Body of pancreas (tissue), 4 donors: ENCODE data around the gene NRARP. TPM values are rescaled to one million over a fixed set of nuclear protein-coding genes. Genes with fewer than 3 reads are reported as not detected.

Experiments used
- ATAC-seq: fragments of 150-250 bp; one replicate; pipeline ENCODE4 v1.9.1; 2016
- DNase-seq, 4 donors: peaks; one replicate each; pipeline ENCODE4 v3.0.0-alpha.2; 2019
- H3K27ac ChIP-seq, 4 donors: fragments of 200-600 bp; sonication (generic); 1 replicate in 3 of 4; 2 replicates in 1 of 4; pipeline versions ENCODE4 v1.5.1 to v1.6.1; 2016 to 2019; ENCODE audit warnings: mild to moderate bottlenecking in 1 of 4, mixed read lengths in 1 of 4, moderate library complexity in 1 of 4
- H3K27me3 ChIP-seq, 2 donors: fragments of 200-600 bp; sonication (generic); one replicate each; pipeline ENCODE4 v1.6.0; 2016; ENCODE audit warnings: mild to moderate bottlenecking in 1 of 2
- H3K36me3 ChIP-seq, 2 donors: fragments of 200-600 bp; sonication (generic); replicated peaks in 1 of 2; 2 replicates each; pipeline ENCODE4 v1.5.1; 2016; ENCODE audit warnings: low read depth in 2 of 2; ENCODE audit not compliant: insufficient read depth in 1 of 2
- H3K4me1 ChIP-seq: fragments of 200-600 bp; sonication (generic); one replicate; pipeline ENCODE4 v1.6.0; 2016
- H3K4me3 ChIP-seq, 2 donors: fragments of 200-600 bp; sonication (generic); 1 replicate in 1 of 2; 2 replicates in 1 of 2; pipeline ENCODE4 v1.5.1; 2016 to 2019
- H3K9me3 ChIP-seq, 3 donors: fragments of 200-600 bp; sonication (generic); 1 replicate in 2 of 3; 2 replicates in 1 of 3; pipeline ENCODE4 v1.5.1; 2016
- POLR2A ChIP-seq, 3 donors: fragments of 450-650 bp; IDR thresholded peaks; one replicate each; pipeline ENCODE4 v1.6.1; 2016; ENCODE audit warnings: antibody characterized with exemption in 3 of 3, mild to moderate bottlenecking in 2 of 3
- WGBS, 2 donors: methylation state at CpG; one replicate each; pipeline ENCODE4 v1.1.5; 2017; 5-methylcytosine and 5-hydroxymethylcytosine counted together
- intact Hi-C: fragments of 100-400 bp; cut with DNase I; formaldehyde crosslinking; loops from one replicate; pipeline ENCODE4 v1.15.1; 2023
- total RNA-seq, 2 donors: library from RNA; depleted of rRNA; stranded (reverse); fragments of >200 nt; gene quantifications; one replicate each; pipeline ENCODE4 v1.1.0, GENCODE V29; 2016
- TF ChIP-seq, protein P1 (sequence below), 7 experiments: fragments of 450-650 bp in 4 of 7; fragments of 200-600 bp in 3 of 7; sonication (generic) in 3 of 7; IDR thresholded peaks; one replicate each; pipeline ENCODE4 v1.5.1; 2016 to 2019; ENCODE audit warnings: antibody characterized with exemption in 7 of 7

NRARP gene
- total RNA-seq, 2 donors from 2014 or later, result 18.4 to 24.4 TPM

DNA sequence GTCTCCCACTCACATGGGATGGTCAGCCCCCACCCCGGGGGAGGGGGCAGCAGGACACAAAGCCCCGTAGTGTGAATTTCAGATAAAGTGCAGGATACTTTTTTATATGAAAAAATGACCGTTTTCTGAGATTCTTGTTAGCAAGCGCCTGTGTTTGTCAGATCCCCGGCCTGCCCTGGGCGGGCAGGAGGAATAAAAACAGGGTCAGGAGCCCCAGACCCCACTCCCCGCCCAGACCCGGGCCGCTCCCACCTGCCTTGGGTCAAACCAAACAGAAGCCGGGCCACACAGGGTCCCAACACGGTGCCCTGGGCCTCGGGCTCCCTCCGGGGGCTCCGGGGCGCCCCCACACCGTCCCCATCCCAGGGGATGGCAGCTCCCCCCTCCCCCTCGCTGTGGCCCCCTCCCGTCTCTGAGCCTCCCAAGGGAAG, 13.5 kb upstream of the NRARP start:
- intact Hi-C loops, result loop anchor here (10.0 kb wide), 1 partner anchor 99 kb away; no protein-coding TSS in a partner anchor
- peaks cover 76% of the 10 kb centered on the region for H3K4me1 ChIP-seq
- 44 to 46% methylated on average over 10 of the region's 18 CpGs for WGBS, 2 donors

DNA sequence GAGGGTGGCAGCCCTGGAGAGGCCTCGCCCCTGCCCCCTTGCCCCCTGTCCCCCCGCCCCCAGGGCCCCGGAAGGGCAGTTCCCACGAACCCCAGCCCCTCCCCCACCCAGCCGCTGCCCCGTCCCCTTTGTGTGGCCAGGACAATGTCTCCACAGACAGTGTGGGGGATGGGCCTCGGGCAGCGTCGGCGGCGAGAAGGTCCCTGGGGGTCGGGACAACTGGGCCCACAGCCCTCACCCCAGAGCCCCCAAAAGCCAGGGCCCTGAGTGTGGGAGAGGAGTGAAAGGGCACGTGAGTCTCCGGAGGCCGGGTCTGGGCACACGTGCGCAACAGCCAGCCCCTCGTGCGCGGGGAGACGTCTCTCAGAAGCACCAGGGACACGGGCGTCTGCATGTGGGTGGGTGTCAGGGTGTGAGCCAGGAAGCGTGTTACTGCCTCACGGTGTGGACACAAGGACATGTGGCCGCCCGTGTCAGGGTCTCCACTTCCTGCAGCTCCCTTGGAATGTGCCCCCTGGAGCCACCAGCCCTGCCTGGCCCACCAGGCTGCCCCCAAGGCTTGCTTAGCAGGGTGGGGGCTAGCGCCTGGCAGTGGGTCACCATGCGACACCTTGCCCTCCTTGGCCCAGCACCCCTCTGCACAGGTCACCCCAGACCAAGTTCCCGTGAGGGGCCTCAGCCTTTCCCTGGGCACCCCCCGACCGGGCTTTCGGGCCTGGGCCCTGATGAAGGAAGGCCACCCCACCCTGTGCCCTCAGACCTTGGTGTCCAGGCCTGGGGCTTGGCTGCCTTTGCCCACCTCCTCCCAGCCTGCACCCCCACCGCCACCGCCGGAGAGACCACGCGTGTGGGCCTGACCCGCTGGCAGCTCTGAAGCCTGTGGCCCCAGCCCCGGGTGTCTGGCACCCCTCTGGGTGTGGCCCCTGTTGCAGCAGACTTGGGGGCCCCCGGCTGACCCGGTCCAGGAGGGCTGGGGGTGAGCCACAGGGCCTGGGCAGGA, 12.8 kb upstream of the NRARP start:
- H3K36me3 ChIP-seq, result no peaks in the 10 kb centered on the region
- H3K4me3 ChIP-seq, result no peak overlapping the region
- TF ChIP-seq, protein P1, sequence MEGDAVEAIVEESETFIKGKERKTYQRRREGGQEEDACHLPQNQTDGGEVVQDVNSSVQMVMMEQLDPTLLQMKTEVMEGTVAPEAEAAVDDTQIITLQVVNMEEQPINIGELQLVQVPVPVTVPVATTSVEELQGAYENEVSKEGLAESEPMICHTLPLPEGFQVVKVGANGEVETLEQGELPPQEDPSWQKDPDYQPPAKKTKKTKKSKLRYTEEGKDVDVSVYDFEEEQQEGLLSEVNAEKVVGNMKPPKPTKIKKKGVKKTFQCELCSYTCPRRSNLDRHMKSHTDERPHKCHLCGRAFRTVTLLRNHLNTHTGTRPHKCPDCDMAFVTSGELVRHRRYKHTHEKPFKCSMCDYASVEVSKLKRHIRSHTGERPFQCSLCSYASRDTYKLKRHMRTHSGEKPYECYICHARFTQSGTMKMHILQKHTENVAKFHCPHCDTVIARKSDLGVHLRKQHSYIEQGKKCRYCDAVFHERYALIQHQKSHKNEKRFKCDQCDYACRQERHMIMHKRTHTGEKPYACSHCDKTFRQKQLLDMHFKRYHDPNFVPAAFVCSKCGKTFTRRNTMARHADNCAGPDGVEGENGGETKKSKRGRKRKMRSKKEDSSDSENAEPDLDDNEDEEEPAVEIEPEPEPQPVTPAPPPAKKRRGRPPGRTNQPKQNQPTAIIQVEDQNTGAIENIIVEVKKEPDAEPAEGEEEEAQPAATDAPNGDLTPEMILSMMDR (IDR thresholded peaks at IDR 0.05), result no peak
- no peak for TF ChIP-seq POLR2A (IDR thresholded peaks at IDR 0.05)
- intact Hi-C loops, result loop anchor here (10.0 kb wide), 1 partner anchor 100 kb away; no protein-coding TSS in a partner anchor
- DNase-seq (peak in 3 of 4 donors; percentile 19 to 37 (median 30)), ATAC-seq (no peak)
- no peaks in the 10 kb centered on the region for H3K27me3 ChIP-seq
- peak overlapping the region; percentile 39 to 100 (median 74) for H3K27ac ChIP-seq
- H3K4me1 ChIP-seq, result peaks cover 83% of the 10 kb centered on the region
- no peaks in the 10 kb centered on the region for H3K9me3 ChIP-seq
- WGBS, 2 donors, result 68 to 85% methylated on average over 12 to 28 of the region's 42 CpGs

More for the DNA sequence above, 13.5 kb upstream of the NRARP start:
- Histone ChIP-seq H3K9me3 (no peaks in the 10 kb centered on the region), H3K36me3 (no peaks in the 10 kb centered on the region), H3K27ac (peak overlapping the region in 3 of 4 donors; percentile 50 to 100 (median 99)), H3K27me3 (no peaks in the 10 kb centered on the region), H3K4me3 (no peak overlapping the region)
- no peak for ATAC-seq
- no peak for TF ChIP-seq POLR2A (IDR thresholded peaks at IDR 0.05)
- TF ChIP-seq, protein P1 (IDR thresholded peaks at IDR 0.05), result no peak
- peak in 1 of 4 donors; percentile 16 for DNase-seq

DNA sequence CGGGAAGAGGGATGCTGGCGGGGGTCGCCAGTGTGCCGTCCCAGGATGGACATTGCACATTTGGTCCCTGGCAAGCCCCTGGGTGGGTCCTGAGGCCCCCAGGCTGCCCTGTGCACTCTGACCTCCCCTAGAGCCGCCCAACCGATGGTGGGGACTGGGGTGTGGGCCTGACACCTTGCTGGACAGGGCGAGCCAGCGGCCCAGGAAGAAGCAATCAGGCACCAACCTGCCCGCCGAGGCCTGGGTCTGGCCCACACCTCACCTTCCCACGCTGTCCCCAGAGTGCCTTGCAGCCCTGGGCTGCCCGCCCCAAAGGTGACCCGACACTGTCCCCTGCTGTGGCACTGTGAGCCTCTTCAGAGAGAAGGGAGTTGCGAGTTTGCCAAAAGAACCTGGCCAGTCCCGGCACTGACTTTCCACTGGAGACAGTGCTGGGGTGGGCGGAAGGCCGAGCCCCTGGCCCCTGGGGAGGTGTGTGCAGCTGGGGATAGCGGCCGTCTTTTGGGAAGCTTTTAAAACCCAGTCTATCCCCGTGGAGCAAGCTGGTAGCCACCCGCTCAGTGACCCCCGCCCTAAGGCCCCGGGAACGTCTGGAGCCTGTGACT, 12.0 kb upstream of the NRARP start:
- no peaks in the 10 kb centered on the region for H3K9me3 ChIP-seq
- peak overlapping the region; percentile 39 to 100 (median 100) for H3K27ac ChIP-seq
- WGBS, 2 donors, result 58 to 70% methylated on average over 10 to 20 of the region's 24 CpGs
- intact Hi-C loops, result loop anchor here (10.0 kb wide), 1 partner anchor 101 kb away; no protein-coding TSS in a partner anchor
- ATAC-seq (no peak), DNase-seq (peak in 3 of 4 donors; percentile 4 to 88 (median 36))
- no peaks in the 10 kb centered on the region for H3K27me3 ChIP-seq
- TF ChIP-seq, protein P1 (IDR thresholded peaks at IDR 0.05), result peak in 2 of 7 experiments; percentile 0 to 86
- no peak for TF ChIP-seq POLR2A (IDR thresholded peaks at IDR 0.05)
- H3K36me3 ChIP-seq, result no peaks in the 10 kb centered on the region
- H3K4me1 ChIP-seq, result peaks cover 86% of the 10 kb centered on the region
- no peak overlapping the region for H3K4me3 ChIP-seq

DNA sequence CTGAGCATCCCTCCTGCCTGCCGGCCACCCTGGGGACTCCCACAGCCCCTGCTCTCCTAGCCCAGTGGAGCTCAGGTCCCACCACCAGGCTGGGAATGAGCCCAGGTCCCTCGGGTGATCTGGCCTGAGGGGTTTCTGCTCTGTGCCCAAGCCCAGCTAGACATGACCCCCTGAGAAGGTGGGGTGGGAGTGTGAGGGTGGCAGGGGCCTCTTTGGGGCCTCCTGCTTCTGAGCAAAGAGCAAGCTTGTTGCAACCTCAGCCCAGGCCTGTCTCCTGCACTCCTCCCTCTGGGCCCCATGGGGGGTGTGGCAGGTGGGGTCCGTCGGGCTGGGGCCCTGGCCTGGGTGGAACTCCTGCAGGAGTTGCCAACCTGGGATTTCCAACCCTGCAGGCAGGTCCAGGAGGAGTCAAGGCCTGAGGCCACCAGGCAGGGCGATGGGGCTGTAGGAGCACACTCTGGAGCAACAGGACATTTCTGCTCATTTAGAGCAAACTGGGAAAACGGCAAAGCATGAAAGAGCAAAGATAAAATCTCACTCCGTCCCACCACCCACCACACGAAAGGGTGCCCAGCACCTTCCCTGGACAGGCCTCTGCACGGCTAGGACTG, 11.4 kb upstream of the NRARP start:
- ATAC-seq (no peak), DNase-seq (peak in 2 of 4 donors; percentile 8 to 21)
- Histone ChIP-seq H3K36me3 (no peaks in the 10 kb centered on the region), H3K9me3 (no peaks in the 10 kb centered on the region), H3K4me1 (peaks cover 84% of the 10 kb centered on the region), H3K27me3 (no peaks in the 10 kb centered on the region), H3K4me3 (no peak overlapping the region), H3K27ac (peak overlapping the region; percentile 99 to 100 (median 100))
- TF ChIP-seq, protein P1 (IDR thresholded peaks at IDR 0.05), result no peak
- TF ChIP-seq POLR2A (IDR thresholded peaks at IDR 0.05), result no peak
- intact Hi-C loops, result loop anchor here (10.0 kb wide), 1 partner anchor 101 kb away; no protein-coding TSS in a partner anchor
- 42 to 71% methylated on average over 2 to 9 of the region's 9 CpGs for WGBS, 2 donors
